Rectal smooth muscle tissue (tissue), 1 donor: ENCODE data around the gene HELB.
"Not testable (repeated sequence)": the region's sequence is repeated elsewhere in the genome, so short reads cannot be mapped to it uniquely, and the experiment has no call there.

ENCODE experiments used
- H3K27ac ChIP-seq: one replicate; pipeline ENCODE4 v1.7.0; 2013; ENCODE audit warnings: low read depth, low read length, inconsistent platforms
- H3K27me3 ChIP-seq: one replicate; pipeline ENCODE4 v1.7.0; 2013; ENCODE audit warnings: low read length; ENCODE audit not compliant: control insufficient read depth, insufficient read depth
- H3K36me3 ChIP-seq: one replicate; pipeline ENCODE4 v1.7.0; 2013; ENCODE audit warnings: low read length; ENCODE audit not compliant: control insufficient read depth, insufficient read depth
- H3K4me1 ChIP-seq: one replicate; pipeline ENCODE4 v1.7.0; 2013; ENCODE audit warnings: low read length; ENCODE audit not compliant: control insufficient read depth, insufficient read depth
- H3K4me3 ChIP-seq: one replicate; pipeline ENCODE4 v1.7.0; 2013; ENCODE audit warnings: low read length
- H3K9ac ChIP-seq: one replicate; pipeline ENCODE4 v1.7.0; 2013; ENCODE audit warnings: low read length

HELB gene

GRCh38 chr12:66279123-66279712, 23.1 kb upstream of the HELB start:
- Histone ChIP-seq H3K9ac (no peak overlapping the region), H3K4me1 (no peaks in the 10 kb centered on the region), H3K36me3 (no peaks in the 10 kb centered on the region), H3K27me3 (no peaks in the 10 kb centered on the region), H3K4me3 (no peak overlapping the region), H3K27ac (no peak overlapping the region)

- H3K36me3 ChIP-seq: no peaks in the 10 kb centered on the region
- no peak overlapping the region for H3K4me3 ChIP-seq
- H3K27ac ChIP-seq: no peak overlapping the region
- no peaks in the 10 kb centered on the region for H3K4me1 ChIP-seq
- H3K27me3 ChIP-seq: no peaks in the 10 kb centered on the region
- H3K9ac ChIP-seq: no peak overlapping the region
These were observed 21.7 kb upstream of the HELB start for GRCh38 chr12:66280561-66280960.

GRCh38 chr12:66282244-66282643, 20.0 kb upstream of the HELB start:
- Histone ChIP-seq H3K27me3 (no peaks in the 10 kb centered on the region), H3K9ac (no peak overlapping the region), H3K4me1 (no peaks in the 10 kb centered on the region), H3K27ac (no peak overlapping the region), H3K4me3 (no peak overlapping the region), H3K36me3 (no peaks in the 10 kb centered on the region)

DNA sequence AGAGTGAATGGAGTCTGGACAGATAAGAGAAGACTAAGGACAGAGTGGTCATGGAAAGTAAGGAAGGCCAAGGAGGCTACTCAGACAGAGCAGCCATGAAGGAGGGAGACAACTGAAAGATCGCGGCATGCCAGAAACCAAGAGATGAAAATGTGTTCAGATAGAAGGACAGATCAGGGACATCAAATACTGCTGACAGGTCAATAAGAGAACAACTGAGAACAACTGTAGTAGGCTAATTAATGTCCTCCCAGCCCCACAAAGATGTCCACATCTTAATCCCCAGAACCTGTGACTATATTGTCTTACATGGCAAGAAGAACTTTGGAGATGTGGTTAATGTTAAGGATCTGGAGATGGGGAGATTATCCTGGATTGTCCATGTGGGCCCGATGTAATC, 15.0 kb upstream of the HELB start:
- Histone ChIP-seq H3K9ac (no peak overlapping the region), H3K4me3 (no peak overlapping the region), H3K27ac (no peak overlapping the region), H3K36me3 (no peaks in the 10 kb centered on the region), H3K27me3 (no peaks in the 10 kb centered on the region), H3K4me1 (no peaks in the 10 kb centered on the region)

GRCh38 chr12:66288121-66288520, 14.2 kb upstream of the HELB start:
- H3K4me1 ChIP-seq: no peaks in the 10 kb centered on the region
- no peaks in the 10 kb centered on the region for H3K36me3 ChIP-seq
- H3K9ac ChIP-seq: no peak overlapping the region
- no peak overlapping the region for H3K27ac ChIP-seq
- H3K4me3 ChIP-seq: no peak overlapping the region
- H3K27me3 ChIP-seq: no peaks in the 10 kb centered on the region

GRCh38 chr12:66289485-66289884, 12.8 kb upstream of the HELB start:
- no peaks in the 10 kb centered on the region for H3K36me3 ChIP-seq
- no peaks in the 10 kb centered on the region for H3K4me1 ChIP-seq
- H3K4me3 ChIP-seq: no peak overlapping the region
- no peak overlapping the region for H3K27ac ChIP-seq
- no peak overlapping the region for H3K9ac ChIP-seq
- H3K27me3 ChIP-seq: no peaks in the 10 kb centered on the region

- no peak overlapping the region for H3K27ac ChIP-seq
- no peaks in the 10 kb centered on the region for H3K36me3 ChIP-seq
- H3K9ac ChIP-seq: no peak overlapping the region
- no peaks in the 10 kb centered on the region for H3K4me1 ChIP-seq
- no peak overlapping the region for H3K4me3 ChIP-seq
- no peaks in the 10 kb centered on the region for H3K27me3 ChIP-seq
These were observed 11.5 kb upstream of the HELB start for GRCh38 chr12:66290716-66291200.

DNA sequence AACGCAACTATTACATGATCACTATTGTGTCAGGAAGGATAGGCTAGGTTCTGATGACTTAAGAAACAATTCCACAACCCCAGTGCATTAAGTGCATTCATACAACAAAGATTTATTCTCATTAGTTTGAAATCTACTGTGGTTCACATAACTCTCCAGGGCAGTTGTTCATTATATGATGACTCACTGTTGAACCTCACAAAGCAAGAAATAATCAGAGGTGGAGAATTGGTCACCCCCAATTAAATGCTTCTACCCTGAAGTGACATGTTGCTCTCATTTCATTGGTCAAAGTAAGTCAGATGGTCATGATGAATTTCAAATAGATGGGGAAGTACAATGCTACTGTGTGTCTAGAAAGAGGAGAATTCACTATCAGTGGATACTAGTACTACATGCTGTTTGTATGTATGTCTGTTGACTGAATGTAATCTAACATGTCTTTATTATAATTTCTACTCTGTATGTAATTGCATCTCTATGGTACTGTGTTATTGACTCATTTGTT, 6.1 kb upstream of the HELB start:
- H3K27me3 ChIP-seq: no peaks in the 10 kb centered on the region
- H3K9ac ChIP-seq: no peak overlapping the region
- no peak overlapping the region for H3K27ac ChIP-seq
- H3K4me1 ChIP-seq: no peaks in the 10 kb centered on the region
- no peaks in the 10 kb centered on the region for H3K36me3 ChIP-seq
- no peak overlapping the region for H3K4me3 ChIP-seq

- H3K4me1 ChIP-seq: no peaks in the 10 kb centered on the region
- H3K27ac ChIP-seq: no peak overlapping the region
- no peak overlapping the region for H3K9ac ChIP-seq
- no peaks in the 10 kb centered on the region for H3K27me3 ChIP-seq
- H3K36me3 ChIP-seq: no peaks in the 10 kb centered on the region
- no peak overlapping the region for H3K4me3 ChIP-seq
These were observed 5.2 kb upstream of the HELB start for GRCh38 chr12:66297080-66297479.

DNA sequence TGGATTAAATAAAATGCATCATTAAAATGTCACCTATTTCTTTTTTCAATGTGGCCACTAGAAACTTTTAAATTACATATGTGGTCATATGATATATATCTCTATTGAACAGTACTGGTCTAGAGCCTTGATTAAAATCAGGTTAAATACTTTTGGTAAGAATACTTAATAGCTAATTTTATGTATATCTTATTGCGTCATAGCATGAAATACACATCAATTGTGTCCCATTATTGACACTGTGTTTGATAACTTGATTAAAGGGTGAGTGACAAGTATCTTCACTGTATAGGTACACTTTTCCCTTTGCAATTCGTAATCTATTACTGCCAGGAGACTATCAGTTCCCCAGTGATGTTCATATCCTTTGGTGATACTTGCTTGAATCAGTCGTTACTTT, 4.4 kb upstream of the HELB start:
- no peak overlapping the region for H3K4me3 ChIP-seq
- H3K9ac ChIP-seq: no peak overlapping the region
- no peaks in the 10 kb centered on the region for H3K27me3 ChIP-seq
- H3K27ac ChIP-seq: no peak overlapping the region
- H3K36me3 ChIP-seq: no peaks in the 10 kb centered on the region
- H3K4me1 ChIP-seq: no peaks in the 10 kb centered on the region

GRCh38 chr12:66302827-66303169, 505 bp downstream of the HELB start:
- no peaks in the 10 kb centered on the region for H3K36me3 ChIP-seq
- peak overlapping the region; percentile 71 for H3K27ac ChIP-seq
- peak overlapping the region; percentile 99 for H3K4me3 ChIP-seq
- H3K9ac ChIP-seq: peak overlapping the region; percentile 54
- H3K4me1 ChIP-seq: no peaks in the 10 kb centered on the region
- H3K27me3 ChIP-seq: no peaks in the 10 kb centered on the region

GRCh38 chr12:66303316-66303804, 1.1 kb downstream of the HELB start:
- H3K4me1 ChIP-seq, H3K27ac ChIP-seq, H3K9ac ChIP-seq, H3K36me3 ChIP-seq, H3K27me3 ChIP-seq: not testable (repeated sequence)
- H3K4me3 ChIP-seq: peak overlapping the region; percentile 99

- Histone ChIP-seq H3K4me1 (no peaks in the 10 kb centered on the region), H3K4me3 (peak overlapping the region; percentile 4), H3K27me3 (no peaks in the 10 kb centered on the region), H3K36me3 (peaks cover 3% of the 10 kb centered on the region), H3K27ac (peak overlapping the region; percentile 24), H3K9ac (no peak overlapping the region)
These were observed 2.1 kb downstream of the HELB start for GRCh38 chr12:66304296-66304900.
